ENCODE data around the gene ISX. TPM values are rescaled to one million over a fixed set of nuclear protein-coding genes. Genes with fewer than 3 reads are reported as not detected.

ISX gene
- polyA plus RNA-seq, 1 experiment, result not detected

GRCh38 chr22:35116817-35117216 is 50.9 kb downstream of the ISX start:
- CTCF ChIA-PET, result interaction anchor here (1.6 kb wide), 1 partner anchor 34 kb away, joined by 4 read pairs; no protein-coding TSS in a partner anchor
- no peak for DNase-seq (ENCODE audit: low read depth)
- TF ChIP-seq CTCF (IDR thresholded peaks at IDR 0.05; ENCODE audit: insufficient read depth, low read depth, low read length), result no peak
- POLR2A ChIA-PET, result no interaction called here
- Histone ChIP-seq H3K27me3 (ENCODE audit: control insufficient read depth, insufficient read depth, low read length) (no peaks in the 10 kb centered on the region), H3K36me3 (ENCODE audit: control insufficient read depth, insufficient read depth, low read length) (no peaks in the 10 kb centered on the region), H3K4me3 (ENCODE audit: low read depth, low read length) (no peak overlapping the region)

GRCh38 chr22:35119494-35119893 is 53.5 kb downstream of the ISX start:
- no peak overlapping the region for H3K4me3 ChIP-seq (ENCODE audit: low read depth, low read length)
- no peak for TF ChIP-seq CTCF (IDR thresholded peaks at IDR 0.05; ENCODE audit: insufficient read depth, low read depth, low read length)
- no peaks in the 10 kb centered on the region for H3K36me3 ChIP-seq (ENCODE audit: control insufficient read depth, insufficient read depth, low read length)
- DNase-seq (ENCODE audit: low read depth), result no peak
- H3K27me3 ChIP-seq (ENCODE audit: control insufficient read depth, insufficient read depth, low read length), result no peaks in the 10 kb centered on the region
- CTCF ChIA-PET, result interaction anchor here (1.4 to 1.8 kb wide), 2 partner anchors 31 to 36 kb away, joined by 4 to 5 read pairs; no protein-coding TSS in a partner anchor
- POLR2A ChIA-PET, result no interaction called here

- ChIA-PET POLR2A (no interaction called here), CTCF (interaction anchor here (0.6 to 1.4 kb wide), 2 partner anchors 26 to 803 kb away, joined by 3 read pairs; no protein-coding TSS in a partner anchor)
- Histone ChIP-seq H3K27me3 (ENCODE audit: control insufficient read depth, insufficient read depth, low read length) (no peaks in the 10 kb centered on the region), H3K4me3 (ENCODE audit: low read depth, low read length) (no peak overlapping the region), H3K36me3 (ENCODE audit: control insufficient read depth, insufficient read depth, low read length) (no peaks in the 10 kb centered on the region)
- no peak for TF ChIP-seq CTCF (IDR thresholded peaks at IDR 0.05; ENCODE audit: insufficient read depth, low read depth, low read length)
- DNase-seq (ENCODE audit: low read depth), result no peak
Measured at GRCh38 chr22:35124691-35125219, 58.8 kb downstream of the ISX start.

- ChIA-PET POLR2A (no interaction called here), CTCF (interaction anchor here (1.2 kb wide), 1 partner anchor 23 kb away, joined by 5 read pairs; no protein-coding TSS in a partner anchor)
- no peak for DNase-seq (ENCODE audit: low read depth)
- Histone ChIP-seq H3K36me3 (ENCODE audit: control insufficient read depth, insufficient read depth, low read length) (no peaks in the 10 kb centered on the region), H3K27me3 (ENCODE audit: control insufficient read depth, insufficient read depth, low read length) (no peaks in the 10 kb centered on the region), H3K4me3 (ENCODE audit: low read depth, low read length) (no peak overlapping the region)
- TF ChIP-seq CTCF (IDR thresholded peaks at IDR 0.05; ENCODE audit: insufficient read depth, low read depth, low read length), result no peak
Measured at GRCh38 chr22:35126993-35127392, 61.0 kb downstream of the ISX start.

- TF ChIP-seq CTCF (IDR thresholded peaks at IDR 0.05; ENCODE audit: insufficient read depth, low read depth, low read length), result no peak
- H3K36me3 ChIP-seq (ENCODE audit: control insufficient read depth, insufficient read depth, low read length), result no peaks in the 10 kb centered on the region
- H3K27me3 ChIP-seq (ENCODE audit: control insufficient read depth, insufficient read depth, low read length), result no peaks in the 10 kb centered on the region
- DNase-seq (ENCODE audit: low read depth), result no peak
- ChIA-PET CTCF (interaction anchor here (1.2 kb wide), 1 partner anchor 8 kb away, joined by 5 read pairs; no protein-coding TSS in a partner anchor), POLR2A (no interaction called here)
- no peak overlapping the region for H3K4me3 ChIP-seq (ENCODE audit: low read depth, low read length)
Measured at GRCh38 chr22:35128637-35129036, 62.7 kb downstream of the ISX start.

Measured in BJ (cell line).